NCI-H2081 (cell line): ENCODE measurements around the gene TRAPPC3.
A peak's percentile ranks its signal among the peaks of the same experiment; 100 is the strongest.
"Not testable (repeated sequence)": the region's sequence is repeated elsewhere in the genome, so short reads cannot be mapped to it uniquely, and the experiment has no call there.

Experiments
- DNase-seq, 2 experiments: peaks; one replicate each; lab custom pipeline; 2025; lab: John Stamatoyannopoulos, UW

The TRAPPC3 gene

GRCh38 chr1:36166136-36166535 lies 16.9 kb upstream of the TRAPPC3 start:
- no peak for DNase-seq

- DNase-seq, result no peak
Measured at GRCh38 chr1:36165145-36165544, 15.9 kb upstream of the TRAPPC3 start.

DNA sequence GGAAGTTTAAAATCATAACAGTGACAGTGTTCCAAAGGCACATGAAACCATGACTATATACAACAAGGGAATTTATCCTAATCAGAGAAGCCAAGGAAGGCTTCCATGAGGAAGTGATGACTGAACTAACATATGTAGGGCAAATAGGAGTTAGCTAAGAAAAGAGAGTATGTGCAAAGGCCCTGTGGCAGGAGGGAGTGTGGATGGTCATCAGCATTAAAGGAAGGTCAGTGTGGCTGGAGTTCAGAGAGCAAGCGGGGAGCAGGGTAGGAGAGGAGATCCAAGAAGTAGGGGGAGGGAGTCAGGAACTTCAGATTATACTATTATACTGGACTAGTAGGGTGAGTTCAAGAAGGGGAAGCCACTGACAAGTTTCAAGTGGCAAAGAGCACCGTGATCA lies 15.1 kb upstream of the TRAPPC3 start:
- no peak for DNase-seq

- DNase-seq, result no peak
Measured at GRCh38 chr1:36163426-36163825, 14.1 kb upstream of the TRAPPC3 start.

DNA sequence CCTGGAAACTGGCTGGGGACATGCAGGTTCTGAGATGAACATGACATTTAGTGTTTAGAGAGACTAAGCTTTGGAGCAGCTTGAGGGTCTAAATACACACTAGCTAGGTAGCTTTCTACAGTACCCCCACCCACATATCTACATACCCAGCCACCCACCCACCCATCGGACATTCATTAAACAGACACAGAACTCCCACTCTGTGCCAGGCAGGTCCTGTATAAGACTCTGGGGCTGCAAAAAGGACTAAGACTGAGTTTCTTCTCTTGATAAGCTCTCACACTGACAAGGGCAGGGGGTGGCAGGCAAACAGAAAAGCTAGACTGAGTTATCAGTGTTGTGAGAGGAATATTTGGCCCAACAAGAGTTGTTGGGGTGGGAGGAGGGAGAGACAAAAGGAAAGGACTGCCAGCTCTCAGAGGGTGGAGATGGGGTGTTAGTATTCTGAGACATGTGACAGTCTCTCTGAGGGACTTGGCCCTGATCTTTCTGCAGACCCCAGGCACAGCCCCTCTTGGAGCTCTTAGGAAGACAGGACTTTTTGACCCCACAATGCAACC lies 13.5 kb upstream of the TRAPPC3 start:
- DNase-seq, result no peak

DNA sequence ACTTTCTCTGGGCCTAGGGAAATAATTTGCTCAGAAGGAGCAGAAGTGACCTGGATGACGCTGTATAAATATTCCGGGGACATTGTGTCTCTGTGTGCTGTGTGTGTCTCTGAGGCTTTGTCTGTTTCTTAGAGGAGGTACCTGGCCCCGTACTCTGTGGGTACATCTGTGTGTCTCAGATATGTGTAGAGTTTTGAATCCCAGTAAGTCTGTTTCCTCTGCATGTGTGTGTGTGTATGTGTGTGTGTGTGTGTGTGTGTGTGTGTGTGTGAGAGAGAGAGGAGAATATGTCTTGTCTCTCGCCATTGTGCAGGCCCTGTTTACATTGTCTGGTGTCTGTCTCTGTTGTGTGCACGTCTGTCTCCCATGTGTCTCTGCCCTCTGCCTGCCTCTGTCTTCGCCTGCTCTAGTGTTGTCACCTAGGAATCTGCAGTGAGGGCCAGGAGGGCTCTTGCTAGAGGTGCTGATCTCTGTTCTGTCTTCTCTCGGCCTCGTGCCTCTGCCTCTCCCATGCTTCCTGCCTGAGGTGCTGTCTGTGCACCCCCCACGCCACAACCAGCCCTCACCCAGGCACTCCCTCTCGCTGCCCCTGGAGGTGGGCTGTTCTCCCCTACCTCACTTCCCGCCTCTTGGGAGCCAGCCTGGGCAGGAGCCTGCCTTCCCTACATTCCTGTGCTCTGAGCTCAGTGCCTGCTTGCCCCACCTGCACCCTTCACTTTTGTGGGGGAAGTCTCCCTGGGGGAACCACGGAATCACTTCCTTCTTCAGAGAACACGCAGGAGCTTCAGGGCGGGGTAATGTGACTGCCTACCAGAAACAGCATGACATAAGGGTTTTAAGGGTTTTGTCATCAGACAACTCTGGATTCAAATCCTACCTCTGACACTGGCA lies 12.6 kb upstream of the TRAPPC3 start:
- DNase-seq, result no peak

DNA sequence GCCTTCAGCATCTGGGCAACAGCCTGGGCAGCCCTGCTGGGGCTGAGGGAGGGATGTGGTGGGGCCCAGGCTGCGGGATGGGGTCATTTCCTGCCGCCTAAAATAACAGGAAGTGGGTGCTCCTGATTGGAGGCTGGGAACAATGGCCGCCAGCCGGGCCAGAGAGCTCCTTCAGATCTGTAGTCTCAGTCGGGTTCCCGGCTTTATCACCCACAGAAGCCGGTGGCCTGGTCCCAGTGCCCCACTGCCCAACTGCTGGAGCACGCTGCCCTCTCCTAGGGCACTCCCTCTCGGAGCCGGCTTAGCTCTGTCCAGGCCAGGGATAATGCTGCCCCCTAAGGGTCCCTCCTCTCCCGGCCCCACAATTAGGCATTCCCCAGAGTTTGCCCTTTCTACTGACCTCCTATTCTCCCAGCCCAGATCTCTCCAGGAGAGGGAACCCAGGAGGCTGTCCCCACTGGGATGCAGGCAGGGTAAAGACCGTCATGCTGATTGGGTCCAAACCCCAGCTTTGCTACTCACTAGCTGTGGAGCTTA lies 11.7 kb upstream of the TRAPPC3 start:
- DNase-seq, result peak; percentile 67 to 72

DNA sequence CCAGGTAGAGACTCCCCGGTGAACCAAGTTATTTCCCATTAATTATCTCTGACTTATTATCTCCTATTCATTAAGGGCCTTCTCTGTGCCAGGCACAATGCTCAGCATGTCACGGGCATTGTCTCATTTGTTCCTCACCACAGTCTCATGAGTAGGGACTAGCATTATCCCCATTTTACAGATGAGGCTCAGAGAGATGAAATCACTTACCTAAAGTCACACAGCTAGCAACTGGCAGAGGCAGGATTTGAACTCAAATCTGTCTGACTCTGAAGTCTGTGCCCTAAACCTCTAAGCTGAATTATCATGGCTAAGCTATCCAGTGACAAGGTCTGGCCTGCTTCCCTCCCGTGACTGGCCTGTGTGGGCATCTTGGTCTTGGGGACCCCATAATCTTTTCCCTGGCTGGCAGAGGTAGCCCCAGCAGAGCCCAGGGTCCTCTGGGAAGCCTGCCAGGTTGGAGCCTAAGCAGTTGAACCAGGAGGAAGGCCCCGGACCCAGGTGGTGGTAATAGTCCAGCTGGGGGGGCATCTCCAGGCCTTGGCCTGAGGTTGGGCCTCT lies 11.2 kb upstream of the TRAPPC3 start:
- no peak for DNase-seq

DNA sequence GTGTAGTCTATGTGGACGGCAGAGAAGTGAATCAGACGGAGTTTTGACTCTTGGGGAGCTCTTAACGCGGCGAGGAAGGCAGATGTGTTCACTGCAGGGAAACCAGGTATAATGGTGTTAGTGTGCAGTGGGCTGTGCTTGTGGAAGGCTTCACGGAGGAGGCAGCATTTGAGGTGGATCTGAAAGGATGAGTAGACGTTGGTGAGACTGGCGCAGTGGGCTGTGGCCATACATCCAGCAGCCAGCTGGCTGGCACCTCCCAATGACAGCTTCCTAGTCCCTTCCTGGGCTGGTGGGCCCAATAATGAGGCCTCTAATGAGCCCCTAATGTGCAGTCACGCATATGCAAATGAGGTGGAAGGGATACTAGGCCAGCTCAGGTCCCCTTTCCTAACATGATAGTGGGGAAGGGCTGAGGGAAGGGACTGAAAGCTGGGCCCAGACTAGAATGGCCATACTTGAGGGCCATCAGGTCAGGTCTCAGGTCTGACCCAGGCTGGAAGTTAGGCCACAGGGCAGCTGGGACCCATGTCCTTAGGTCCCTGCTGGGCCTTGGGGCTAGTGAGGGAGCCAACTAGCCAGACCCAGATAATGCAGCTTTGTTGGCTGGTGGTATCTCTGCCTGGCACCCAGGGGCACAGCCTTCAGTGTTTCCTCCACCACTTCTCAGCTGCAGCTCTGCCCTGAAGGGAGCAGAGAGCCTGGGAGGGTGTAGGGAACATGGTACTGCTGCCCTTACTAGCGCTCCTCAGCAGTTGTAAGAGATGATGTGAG lies 10.5 kb upstream of the TRAPPC3 start:
- DNase-seq, result no peak

- not testable (repeated sequence) for DNase-seq
Measured at GRCh38 chr1:36158827-36159252, 9.6 kb upstream of the TRAPPC3 start.

DNA sequence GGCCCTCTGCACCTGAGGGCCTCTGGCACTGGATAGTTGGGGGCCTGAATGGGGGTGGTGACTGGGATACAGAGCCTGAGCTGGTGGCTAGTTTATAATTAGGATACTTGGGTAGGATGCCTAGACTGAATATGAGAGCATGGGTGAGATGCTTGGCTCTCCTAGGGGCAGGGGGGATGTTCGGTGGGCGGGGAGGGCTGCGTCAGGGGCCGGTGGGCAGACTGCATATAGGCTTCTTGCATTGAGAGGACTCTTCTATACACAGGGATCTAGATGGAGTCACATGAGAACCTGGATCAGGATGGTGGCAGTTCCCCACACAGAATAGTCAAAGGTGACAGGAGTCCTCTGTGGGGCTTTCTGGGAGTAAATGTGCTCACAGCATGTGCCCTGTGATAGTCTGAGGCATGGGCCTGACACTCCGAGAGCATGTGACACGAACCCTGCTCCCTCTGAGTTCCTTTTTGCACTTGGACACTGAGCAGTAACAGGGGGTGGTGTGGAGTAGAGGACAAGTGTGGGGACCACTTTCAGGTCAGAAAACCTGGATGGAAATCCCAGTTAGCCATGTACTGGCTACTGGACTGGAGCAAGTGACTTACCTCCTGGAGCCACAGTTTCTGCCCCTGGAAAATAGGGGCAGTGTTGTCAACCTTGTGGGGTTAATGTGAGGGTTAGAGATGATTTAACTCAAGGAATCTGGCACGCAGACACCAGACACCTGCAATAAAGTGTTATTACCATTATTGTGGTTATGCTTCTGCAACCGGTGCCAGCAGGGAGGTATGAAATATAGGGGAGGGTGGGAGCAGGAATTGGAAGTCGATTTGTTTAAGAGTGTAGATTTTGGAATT lies 8.9 kb upstream of the TRAPPC3 start:
- no peak for DNase-seq

DNA sequence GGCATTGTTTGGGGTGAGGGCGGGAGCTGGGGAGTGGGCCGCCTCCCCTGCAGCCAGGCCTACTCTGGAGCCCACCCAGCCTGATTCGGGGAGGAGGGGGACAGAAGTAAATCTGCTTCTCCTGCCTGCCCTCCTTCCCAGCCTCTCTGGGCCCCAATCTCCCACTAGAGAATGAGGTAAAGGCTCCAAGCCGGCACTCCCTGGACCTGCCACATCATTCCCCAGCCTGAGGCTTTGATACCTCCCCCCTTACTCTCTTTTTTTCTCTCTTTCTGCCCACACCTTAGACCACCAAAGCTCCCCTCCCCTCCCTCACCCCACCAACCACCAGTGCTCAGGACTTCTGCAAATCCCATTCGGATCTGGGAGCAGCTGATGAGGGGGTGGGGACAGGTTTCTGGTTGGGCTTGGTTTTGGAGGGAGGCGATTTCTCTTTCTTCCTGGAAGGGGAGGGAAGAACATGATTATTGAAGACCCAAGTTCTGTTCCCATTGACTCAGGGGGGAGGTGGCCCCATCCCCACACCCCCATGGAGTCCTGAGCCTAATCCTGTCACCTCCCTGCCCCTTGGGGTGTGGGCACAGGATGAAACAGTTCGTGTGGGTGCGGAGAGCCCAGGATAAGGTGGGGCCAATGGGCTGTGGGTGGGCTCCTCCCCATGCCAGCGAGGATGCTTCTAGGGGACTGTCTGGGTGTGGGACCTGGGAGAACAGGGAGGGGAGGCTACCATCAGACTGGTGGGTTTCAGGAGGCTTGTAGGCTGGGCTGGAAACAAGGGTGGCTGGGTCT lies 8.0 kb upstream of the TRAPPC3 start:
- DNase-seq, result no peak

- DNase-seq, result peak; percentile 68 to 85
Measured at GRCh38 chr1:36156329-36157114, 7.2 kb upstream of the TRAPPC3 start.

DNA sequence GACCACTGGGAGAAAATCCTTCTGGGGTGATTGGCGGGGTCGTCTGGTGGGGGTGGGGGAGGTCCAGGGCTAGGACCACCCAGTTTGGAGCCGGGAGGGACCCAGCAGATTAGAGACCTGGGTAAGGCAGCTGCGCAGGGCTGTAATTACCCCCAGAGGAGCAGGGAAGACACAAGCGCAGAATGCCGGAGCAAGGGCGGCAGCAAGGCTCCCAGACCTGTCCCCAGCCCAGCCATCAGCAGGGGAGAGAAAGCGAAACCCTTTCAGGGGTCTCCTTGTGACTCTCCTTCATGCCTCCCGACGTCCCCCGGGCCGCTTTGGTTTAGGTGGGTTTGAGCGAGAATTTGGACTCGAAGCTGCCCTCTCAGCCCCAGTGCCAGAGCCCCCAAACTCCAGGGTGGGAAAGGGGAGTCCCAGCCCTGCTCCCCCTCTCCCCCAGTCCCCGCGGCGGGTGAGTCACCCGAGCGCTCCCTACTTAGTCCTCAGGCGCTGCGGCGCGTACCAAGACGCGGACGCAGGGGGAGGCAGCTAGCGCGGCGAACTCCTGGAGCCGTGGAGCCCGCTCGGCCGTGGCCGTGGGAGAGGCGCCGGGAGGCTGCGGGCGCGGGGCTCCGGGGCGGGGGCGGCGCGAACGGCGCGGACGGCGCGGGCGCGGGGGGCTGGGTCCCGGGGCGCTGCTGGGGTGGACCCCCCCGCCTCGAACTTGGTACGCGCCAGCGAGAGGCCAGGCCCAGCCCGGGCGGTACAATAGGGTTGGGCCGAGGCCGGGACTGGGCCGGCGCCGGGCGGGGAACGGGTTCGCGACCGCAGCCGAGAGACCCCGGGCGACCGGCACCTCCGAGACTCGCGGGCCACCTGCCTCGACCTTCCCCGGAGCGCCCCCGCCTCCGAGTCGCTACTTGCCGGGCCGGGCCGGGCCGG lies 6.4 kb upstream of the TRAPPC3 start, which contains the start of gene MAP7D1:
Gene MAP7D1 (plus strand): TSS at position 753 of the 921 bp plus-strand sequence. CDS start 258 bp downstream, outside the sequence.
- peak; percentile 81 to 88 for DNase-seq

- DNase-seq, result no peak
Measured at GRCh38 chr1:36154765-36155407, 5.6 kb upstream of the TRAPPC3 start.

- no peak for DNase-seq
Measured at GRCh38 chr1:36154335-36154734, 5.0 kb upstream of the TRAPPC3 start.

DNA sequence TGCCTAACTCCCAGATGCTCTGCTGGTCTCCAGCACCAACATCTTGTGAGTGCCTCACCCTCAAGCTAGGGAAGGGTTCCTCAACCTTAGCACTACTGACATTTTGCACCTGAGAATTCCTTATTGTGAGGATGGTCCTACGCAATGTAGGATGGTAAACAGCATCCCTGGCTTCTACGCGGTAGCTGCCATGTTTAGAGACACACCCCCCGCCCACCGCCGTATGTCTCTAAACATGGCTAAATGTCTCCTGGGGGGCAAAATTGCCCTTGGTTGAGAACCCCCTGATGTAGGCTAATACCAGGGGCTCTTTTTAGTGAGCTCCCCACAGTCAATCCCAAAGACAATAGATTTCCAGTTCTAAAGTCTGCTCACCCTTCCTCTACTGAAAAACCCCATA lies 4.2 kb upstream of the TRAPPC3 start:
- DNase-seq, result no peak

GRCh38 chr1:36151845-36152203 lies 2.5 kb upstream of the TRAPPC3 start:
- DNase-seq, result peak in 1 of 2 experiments; percentile 41
